AG09309 (cell line): Measurements from ENCODE around the gene HSD17B14.
A peak's percentile ranks its signal among the peaks of the same experiment; 100 is the strongest.

Experiments used
- DNase-seq: peaks from one replicate; pipeline ENCODE4 v3.0.0-alpha.2; 2010; ENCODE audit warnings: low read depth
- H3K4me3 ChIP-seq: 2 replicates; pipeline ENCODE4 v1.5.1; 2011; ENCODE audit warnings: mild to moderate bottlenecking, low read depth, low read length, moderate library complexity; ENCODE audit not compliant: control insufficient read depth
- CTCF ChIP-seq: IDR thresholded peaks from 2 replicates; pipeline ENCODE4 v1.5.1; 2011; ENCODE audit warnings: mild to moderate bottlenecking, low read depth, low read length, inconsistent platforms; ENCODE audit not compliant: insufficient read depth, control insufficient read depth; ENCODE audit errors: missing control alignments

The HSD17B14 gene

GRCh38 chr19:48835734-48836088, 580 bp downstream of the HSD17B14 start:
- peak; percentile 96 for TF ChIP-seq CTCF
- DNase-seq: no peak
- peak overlapping the region; percentile 61 for H3K4me3 ChIP-seq

DNA sequence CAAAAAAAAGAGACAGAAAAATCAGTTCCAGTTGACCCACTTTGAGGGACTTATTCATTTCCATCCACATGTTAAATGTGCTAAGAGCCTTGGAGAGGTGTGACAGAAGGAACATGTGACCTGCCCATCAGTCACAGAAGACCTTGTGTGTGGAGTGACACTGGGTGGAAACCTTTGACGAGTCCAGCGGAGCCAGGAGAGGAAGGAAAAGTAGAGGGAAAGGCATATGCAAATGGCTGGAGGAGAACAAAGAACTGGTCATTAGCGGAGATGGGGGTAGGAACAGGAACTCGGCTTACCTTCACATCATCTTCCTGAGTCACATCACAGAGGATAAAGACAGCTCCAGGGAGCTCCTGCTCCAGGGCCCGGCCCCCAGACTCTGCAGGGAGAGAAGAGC, 2.3 kb downstream of the HSD17B14 start:
- no peak overlapping the region for H3K4me3 ChIP-seq
- DNase-seq: no peak
- no peak for TF ChIP-seq CTCF

- no peak overlapping the region for H3K4me3 ChIP-seq
- no peak for TF ChIP-seq CTCF
- DNase-seq: no peak
Measured at GRCh38 chr19:48833049-48833448, 3.2 kb downstream of the HSD17B14 start.

GRCh38 chr19:48830965-48831364, 5.3 kb downstream of the HSD17B14 start:
- DNase-seq: no peak
- no peak overlapping the region for H3K4me3 ChIP-seq
- TF ChIP-seq CTCF: no peak

- TF ChIP-seq CTCF: no peak
- DNase-seq: no peak
- H3K4me3 ChIP-seq: no peak overlapping the region
Measured at GRCh38 chr19:48830088-48830487, 6.2 kb downstream of the HSD17B14 start.

DNA sequence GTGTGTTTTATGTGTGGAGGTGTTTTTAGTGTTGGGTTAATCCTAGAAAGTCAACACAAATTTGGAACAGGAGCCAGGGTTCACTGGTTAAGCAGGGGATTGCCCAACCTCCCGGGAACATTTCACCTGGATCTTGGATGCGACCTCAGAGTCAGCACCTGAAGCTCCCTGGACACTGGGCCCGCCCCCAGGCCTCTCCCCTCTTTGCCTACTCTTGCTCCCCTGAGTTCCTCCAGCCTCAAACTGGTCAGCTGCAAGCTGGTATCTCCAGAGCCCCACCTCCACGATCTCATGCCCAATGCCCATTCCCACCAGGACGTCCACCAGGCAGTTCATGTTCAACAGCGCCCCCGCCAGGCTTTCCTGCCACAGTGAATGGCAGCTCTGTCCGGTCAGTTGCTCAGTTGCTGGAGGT, 9.7 kb downstream of the HSD17B14 start:
- no peak overlapping the region for H3K4me3 ChIP-seq
- peak; percentile 12 for TF ChIP-seq CTCF
- DNase-seq: no peak

GRCh38 chr19:48822514-48822913, 13.8 kb downstream of the HSD17B14 start:
- H3K4me3 ChIP-seq: no peak overlapping the region
- TF ChIP-seq CTCF: no peak
- no peak for DNase-seq
